Measurements from ENCODE around the gene DHRS7B.
"Not testable (repeated sequence)": the region's sequence is repeated elsewhere in the genome, so short reads cannot be mapped to it uniquely, and the experiment has no call there.

DHRS7B gene

GRCh38 chr17:21174186-21174585, 47.4 kb downstream of the DHRS7B start:
- in situ Hi-C loops (cut with MboI; ENCODE audit: low sequenced_read_pairs) = no loop called here

DNA sequence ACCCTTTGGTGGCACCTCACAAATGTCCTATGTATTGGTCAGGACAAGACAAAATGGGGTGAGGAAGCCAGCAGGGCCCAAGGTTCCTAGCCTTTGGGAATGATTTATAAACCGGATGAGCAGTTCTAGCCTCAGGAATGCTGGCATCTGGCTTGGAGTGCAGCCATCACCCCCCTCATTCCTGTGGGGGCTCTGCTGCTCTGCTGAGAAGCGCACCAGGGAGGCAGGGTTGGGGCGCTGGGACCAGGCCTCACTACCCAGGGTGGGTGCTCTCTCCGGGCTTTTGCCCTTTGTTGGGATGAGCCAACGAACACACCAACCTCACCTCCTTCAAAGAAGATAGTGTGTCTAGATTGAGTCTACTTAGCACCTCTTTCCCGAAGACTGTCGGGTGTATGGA, 47.9 kb downstream of the DHRS7B start:
- in situ Hi-C loops (cut with MboI; ENCODE audit: low sequenced_read_pairs) = no loop called here

DNA sequence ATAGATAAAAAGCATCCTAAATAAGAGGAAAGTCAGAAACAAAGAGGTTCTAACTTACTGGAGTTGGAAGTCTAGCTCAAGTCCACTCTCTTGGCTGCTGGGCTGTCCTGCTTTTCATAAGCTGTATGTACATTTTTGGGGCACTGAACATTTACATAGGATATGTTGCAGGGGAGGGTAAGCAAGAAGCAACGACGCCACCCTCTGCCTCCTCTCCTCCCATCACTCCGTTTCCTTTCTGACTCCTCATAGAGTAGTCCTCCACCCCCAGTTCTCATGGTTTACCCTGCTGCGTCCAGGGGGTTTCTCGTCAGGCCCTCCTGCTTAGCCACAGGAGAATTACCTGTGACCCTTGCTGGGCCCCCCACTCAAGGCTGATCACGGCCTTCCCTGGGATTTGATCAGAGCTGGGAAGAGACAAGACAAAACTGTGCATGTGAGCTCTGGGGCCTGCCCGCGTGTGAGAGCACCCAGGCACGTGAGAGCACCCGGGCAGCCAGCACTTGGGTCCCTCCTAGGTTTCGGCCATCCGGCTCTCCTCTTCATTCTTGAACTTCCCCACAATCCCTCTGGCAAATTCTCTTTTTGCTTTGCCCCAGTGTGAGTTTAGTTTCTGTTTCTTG, 50.1 kb downstream of the DHRS7B start:
- in situ Hi-C loops (cut with MboI; ENCODE audit: low sequenced_read_pairs) = no loop called here

DNA sequence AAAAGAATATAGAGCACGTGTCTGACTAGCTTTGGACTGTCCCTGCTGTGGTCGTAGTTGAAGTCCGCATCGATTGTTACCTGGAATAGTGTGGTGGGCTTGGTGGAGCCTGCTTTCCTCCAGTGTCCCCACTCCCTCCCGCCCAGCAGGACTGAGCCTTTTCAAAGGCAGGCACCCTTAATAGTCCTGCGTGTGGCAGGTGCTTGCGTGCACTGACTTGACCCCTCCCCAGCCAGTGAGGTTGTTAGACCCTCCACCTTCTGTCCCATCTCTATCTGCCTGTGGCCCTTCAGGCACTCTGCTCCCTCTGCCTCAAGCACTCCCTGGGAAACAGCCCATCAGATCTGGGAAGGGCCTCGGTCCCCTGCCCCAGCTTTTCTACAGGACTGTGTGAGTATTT, 50.6 kb downstream of the DHRS7B start:
- in situ Hi-C loops (cut with MboI; ENCODE audit: low sequenced_read_pairs) = no loop called here

DNA sequence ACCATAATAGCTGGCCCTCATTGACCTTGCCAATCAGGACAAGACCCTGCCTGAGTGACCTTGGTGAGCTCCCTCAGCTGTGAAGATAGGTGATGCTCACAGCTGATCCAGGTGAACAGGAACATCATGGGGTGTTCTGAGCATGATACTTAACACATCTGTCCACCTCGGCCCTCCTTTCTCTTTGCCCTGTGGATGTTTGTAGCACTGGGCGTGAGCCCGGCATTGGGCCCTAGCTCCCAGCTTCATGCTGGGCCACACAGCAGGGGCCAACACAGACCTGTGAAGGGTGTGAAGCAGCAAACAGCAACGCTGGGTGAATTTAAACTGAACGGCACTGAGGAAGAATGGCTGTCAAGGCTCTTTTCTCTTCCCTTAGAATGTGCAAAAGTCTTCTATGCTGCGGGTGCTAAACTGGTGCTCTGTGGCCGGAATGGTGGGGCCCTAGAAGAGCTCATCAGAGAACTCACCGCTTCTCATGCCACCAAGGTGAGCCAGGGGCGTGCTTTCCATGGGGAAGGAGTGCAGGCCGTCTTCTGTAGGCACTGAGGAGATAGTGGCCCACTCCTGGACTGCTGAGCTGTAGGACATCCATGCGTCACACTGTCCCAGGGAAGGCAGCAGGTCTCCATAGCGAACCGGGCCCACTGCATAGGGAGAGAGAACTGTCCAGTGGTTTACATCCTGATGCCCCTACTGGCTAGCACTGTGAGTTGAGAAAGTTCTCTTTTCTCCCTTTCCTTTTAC, 51.3 kb downstream of the DHRS7B start:
- in situ Hi-C loops (cut with MboI; ENCODE audit: low sequenced_read_pairs) = no loop called here

DNA sequence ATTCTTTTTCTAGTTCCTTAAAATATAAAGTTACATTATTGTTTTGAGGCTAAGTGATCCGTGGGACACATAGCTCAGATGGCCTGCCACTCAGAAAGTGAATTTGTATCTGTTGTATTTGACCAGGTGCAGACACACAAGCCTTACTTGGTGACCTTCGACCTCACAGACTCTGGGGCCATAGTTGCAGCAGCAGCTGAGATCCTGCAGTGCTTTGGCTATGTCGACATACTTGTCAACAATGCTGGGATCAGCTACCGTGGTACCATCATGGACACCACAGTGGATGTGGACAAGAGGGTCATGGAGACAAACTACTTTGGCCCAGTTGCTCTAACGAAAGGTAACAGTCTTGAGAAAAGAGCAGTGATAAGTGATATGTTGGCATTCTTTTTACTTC, 56.7 kb downstream of the DHRS7B start:
- in situ Hi-C loops (cut with MboI; ENCODE audit: low sequenced_read_pairs) = no loop called here

DNA sequence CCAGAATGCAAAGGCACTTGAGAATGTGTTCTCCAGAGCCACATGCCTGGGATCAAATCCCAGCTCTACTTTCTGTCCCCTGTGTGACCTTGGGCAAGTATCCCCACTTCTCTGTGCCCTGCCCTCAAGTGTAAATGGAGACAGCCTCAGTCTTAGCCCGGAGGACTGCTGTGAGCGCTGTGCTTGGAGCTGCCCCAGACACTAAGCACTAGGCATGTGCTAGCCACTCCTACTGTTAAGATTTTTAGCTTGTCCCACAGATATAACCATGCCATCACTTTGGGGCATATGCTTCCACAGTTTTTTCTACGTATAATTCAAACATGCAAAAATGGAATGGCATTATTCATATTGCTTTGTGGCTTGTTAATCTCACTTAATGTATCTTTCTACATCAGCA, 57.8 kb downstream of the DHRS7B start:
- in situ Hi-C loops (cut with MboI; ENCODE audit: low sequenced_read_pairs) = no loop called here

DNA sequence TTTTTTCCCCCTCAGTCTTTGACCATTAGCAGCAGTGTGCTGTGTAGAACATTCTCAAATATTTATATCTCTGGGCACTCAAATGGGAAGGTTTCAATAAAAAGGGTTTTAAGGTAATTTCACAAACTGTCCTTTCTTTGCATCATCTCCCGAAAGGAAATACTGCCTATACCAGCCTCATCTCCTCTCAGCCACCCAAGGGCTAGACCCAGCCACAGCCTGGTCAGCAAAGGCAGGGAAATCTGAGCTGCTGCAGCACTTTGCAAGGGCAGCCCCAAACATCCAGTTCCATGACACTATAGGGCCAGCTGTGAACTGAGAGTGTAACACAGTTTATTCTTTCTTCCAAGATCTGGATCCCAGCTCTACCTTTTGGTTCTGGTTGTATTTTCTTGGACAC, 58.3 kb downstream of the DHRS7B start:
- in situ Hi-C loops (cut with MboI; ENCODE audit: low sequenced_read_pairs) = no loop called here

- in situ Hi-C loops (cut with MboI; ENCODE audit: low sequenced_read_pairs) = no loop called here
These were observed 59.8 kb downstream of the DHRS7B start for GRCh38 chr17:21186399-21187187.

- in situ Hi-C loops (cut with MboI; ENCODE audit: low sequenced_read_pairs) = no loop called here
These were observed 62.6 kb downstream of the DHRS7B start for GRCh38 chr17:21189361-21189760.

DNA sequence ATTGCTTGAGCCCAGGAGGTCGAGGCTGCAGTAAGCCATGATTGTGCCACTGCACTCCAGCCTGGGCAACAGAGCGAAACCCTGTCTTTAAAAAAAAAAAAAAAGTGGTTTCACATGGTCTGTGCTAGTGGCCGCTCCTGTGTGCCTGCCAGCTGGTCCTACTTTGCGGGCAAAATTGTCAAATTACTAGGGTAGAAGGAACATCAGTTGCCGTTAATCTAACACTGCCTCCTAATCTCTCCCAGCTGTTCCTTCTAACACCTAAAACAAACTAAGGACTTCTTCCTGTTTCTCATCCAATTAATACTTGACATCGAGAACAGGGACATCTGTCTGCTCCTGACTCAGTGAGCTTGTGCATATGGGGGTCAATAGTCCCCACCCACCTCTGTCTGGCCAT, 63.3 kb downstream of the DHRS7B start:
- in situ Hi-C loops (cut with MboI; ENCODE audit: low sequenced_read_pairs) = no loop called here

- in situ Hi-C loops (cut with MboI; ENCODE audit: low sequenced_read_pairs) = no loop called here
These were observed 64.9 kb downstream of the DHRS7B start for GRCh38 chr17:21191698-21192097.

GRCh38 chr17:21192414-21192813, 65.7 kb downstream of the DHRS7B start:
- in situ Hi-C loops (cut with MboI; ENCODE audit: low sequenced_read_pairs) = not testable (repeated sequence)

- in situ Hi-C loops (cut with MboI; ENCODE audit: low sequenced_read_pairs) = no loop called here
These were observed 66.3 kb downstream of the DHRS7B start for GRCh38 chr17:21193031-21193430.

DNA sequence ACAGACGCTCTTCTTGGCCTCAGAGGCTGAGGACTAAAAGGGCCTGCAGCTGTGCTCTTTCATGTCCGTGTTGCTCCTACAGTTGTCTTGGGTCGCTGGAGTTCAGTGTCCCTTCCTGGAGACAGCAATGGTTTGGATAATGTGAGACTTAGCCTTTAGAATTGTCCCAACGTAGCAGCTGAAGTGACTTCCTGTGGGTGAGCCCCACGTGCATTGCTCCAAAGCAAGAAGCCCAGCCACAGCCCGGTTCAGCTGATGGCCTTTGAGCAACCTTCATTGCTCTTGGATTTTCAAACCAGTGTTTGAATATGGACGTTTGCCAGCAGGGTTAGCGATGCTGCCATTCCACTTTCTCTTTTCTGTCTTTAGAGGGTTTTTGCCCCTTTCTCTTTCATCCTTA, 67.5 kb downstream of the DHRS7B start:
- in situ Hi-C loops (cut with MboI; ENCODE audit: low sequenced_read_pairs) = no loop called here

- in situ Hi-C loops (cut with MboI; ENCODE audit: low sequenced_read_pairs) = no loop called here
These were observed 67.9 kb downstream of the DHRS7B start for GRCh38 chr17:21194703-21195102.

GRCh38 chr17:21196126-21196525, 69.4 kb downstream of the DHRS7B start:
- in situ Hi-C loops (cut with MboI; ENCODE audit: low sequenced_read_pairs) = no loop called here

GRCh38 chr17:21198411-21198810, 71.6 kb downstream of the DHRS7B start:
- in situ Hi-C loops (cut with MboI; ENCODE audit: low sequenced_read_pairs) = no loop called here

- in situ Hi-C loops (cut with MboI; ENCODE audit: low sequenced_read_pairs) = no loop called here
These were observed 72.5 kb downstream of the DHRS7B start for GRCh38 chr17:21199311-21199710.

DNA sequence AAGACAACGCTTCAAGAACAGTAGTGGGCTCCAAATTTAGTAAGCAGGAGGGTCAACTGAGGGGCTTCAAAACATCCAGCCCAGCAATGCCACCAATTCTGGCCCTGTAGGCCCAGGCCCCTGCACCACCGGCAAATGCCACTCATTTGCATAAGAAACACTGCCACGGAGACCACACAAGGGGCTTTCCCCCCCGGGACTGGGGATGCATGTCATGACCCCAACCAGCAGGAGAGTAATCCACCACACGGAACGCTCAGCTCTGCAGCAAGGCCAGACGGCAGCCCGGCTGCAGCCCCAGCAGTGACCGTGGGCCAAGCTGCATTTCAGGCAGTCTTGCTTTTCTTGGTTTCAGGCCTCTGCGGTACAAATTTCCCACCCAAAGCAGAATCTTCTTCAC, 73.1 kb downstream of the DHRS7B start:
- in situ Hi-C loops (cut with MboI; ENCODE audit: low sequenced_read_pairs) = no loop called here

DNA sequence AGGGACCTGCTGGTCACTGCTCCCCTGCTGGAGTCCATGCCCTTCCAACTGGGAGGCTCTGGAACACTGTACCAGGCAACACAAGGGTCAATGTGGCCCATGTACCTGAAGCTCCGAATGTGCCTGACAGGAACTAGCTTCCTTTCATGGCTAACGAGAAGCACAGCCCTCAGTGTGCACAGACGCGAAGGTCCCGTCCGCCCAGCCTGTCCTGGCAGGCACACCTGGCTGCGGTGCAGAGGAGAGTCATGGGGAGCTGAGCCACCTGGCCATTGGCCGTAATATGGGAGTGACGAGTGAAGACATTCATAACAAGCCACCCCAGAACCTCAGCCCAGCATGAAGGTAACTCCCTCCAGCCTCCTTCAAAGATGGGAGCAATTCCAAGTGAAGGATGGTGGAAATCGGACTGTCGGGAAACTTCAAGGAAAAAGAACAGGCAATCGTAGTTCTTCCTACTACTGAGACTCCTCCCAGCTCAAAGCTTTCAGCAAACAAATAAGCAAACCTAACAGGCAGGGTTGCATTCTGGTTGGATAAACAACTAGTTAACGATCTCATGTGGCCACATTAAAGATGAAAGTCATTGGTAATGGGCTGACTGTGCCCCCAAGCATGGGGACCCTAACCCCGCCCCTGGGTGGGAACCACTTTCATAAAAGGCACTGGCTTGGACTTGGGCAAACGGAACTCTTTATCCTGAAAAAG, 74.0 kb downstream of the DHRS7B start:
- in situ Hi-C loops (cut with MboI; ENCODE audit: low sequenced_read_pairs) = no loop called here

DNA sequence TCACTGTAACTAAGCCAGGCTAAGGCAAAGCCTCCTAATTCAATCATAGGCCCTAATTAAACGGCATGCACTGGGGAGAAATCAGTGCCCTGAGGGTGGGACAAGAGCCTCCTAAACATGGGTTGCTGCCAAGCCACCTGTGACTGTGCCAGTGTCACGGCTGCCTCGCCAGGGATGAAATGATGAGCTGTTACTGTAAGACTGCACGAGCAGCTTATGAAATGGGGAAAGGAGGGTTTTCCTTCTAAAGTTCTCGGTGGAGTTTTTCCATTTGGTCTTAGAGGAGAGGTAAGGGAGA, 74.5 kb downstream of the DHRS7B start:
- in situ Hi-C loops (cut with MboI; ENCODE audit: low sequenced_read_pairs) = no loop called here

All from HL-60/S4 treated with retinoic acid at 250 ng/mL for 4 days and 3 days (cell line).